ENCODE data around the gene IREB2. TPM values are rescaled to one million over a fixed set of nuclear protein-coding genes. Genes with fewer than 3 reads are reported as not detected.

IREB2 gene
- total and polyA plus RNA-seq, 10 donors = 8.6 to 92.6 (median 66.8) TPM

DNA sequence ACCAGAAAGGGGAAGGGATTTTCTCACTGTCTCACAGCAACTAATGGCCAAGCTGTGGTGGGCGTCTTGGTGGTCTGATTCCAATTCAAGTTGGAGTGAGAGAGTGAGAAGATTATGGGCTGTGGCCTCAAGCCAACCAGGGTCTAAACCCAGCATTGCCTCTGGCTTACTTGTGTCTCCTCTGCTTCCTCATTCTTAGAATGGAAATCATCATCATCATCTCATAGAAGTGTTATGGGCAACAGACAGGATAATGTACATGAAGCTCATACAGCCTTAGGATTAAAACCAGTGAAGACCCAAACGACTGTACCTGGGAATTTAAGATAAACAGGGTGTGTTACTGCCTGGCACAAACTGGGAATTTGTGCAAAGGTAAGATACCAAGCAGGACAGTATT lies 29.1 kb upstream of the IREB2 start:
- intact Hi-C loops (cut with DNase I; ENCODE audit: low total_unique reads) = no loop called here
- WGBS, 5 donors = 42 to 82% (median 72%) methylated on average over 2 of the region's 2 CpGs
- no peak overlapping the region for H3K27ac ChIP-seq
- no peaks in the 10 kb centered on the region for H3K4me1 ChIP-seq
- TF ChIP-seq, protein P1, sequence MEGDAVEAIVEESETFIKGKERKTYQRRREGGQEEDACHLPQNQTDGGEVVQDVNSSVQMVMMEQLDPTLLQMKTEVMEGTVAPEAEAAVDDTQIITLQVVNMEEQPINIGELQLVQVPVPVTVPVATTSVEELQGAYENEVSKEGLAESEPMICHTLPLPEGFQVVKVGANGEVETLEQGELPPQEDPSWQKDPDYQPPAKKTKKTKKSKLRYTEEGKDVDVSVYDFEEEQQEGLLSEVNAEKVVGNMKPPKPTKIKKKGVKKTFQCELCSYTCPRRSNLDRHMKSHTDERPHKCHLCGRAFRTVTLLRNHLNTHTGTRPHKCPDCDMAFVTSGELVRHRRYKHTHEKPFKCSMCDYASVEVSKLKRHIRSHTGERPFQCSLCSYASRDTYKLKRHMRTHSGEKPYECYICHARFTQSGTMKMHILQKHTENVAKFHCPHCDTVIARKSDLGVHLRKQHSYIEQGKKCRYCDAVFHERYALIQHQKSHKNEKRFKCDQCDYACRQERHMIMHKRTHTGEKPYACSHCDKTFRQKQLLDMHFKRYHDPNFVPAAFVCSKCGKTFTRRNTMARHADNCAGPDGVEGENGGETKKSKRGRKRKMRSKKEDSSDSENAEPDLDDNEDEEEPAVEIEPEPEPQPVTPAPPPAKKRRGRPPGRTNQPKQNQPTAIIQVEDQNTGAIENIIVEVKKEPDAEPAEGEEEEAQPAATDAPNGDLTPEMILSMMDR (IDR thresholded peaks at IDR 0.05 in 8 of 11, conservative IDR thresholded peaks at IDR 0.05 in 3 of 11) = no peak
- TF ChIP-seq POLR2AphosphoS5 (IDR thresholded peaks at IDR 0.05) = no peak
- TF ChIP-seq POLR2A (IDR thresholded peaks at IDR 0.05) = no peak
- no peaks in the 10 kb centered on the region for H3K36me3 ChIP-seq
- DNase-seq = no peak
- peaks cover 0 to 17% (median 0%) of the 10 kb centered on the region in 7 donors for H3K27me3 ChIP-seq (replicated peaks in 1 of 7)
- no peak overlapping the region for H3K4me3 ChIP-seq
- no peaks in the 10 kb centered on the region for H3K9me3 ChIP-seq

DNA sequence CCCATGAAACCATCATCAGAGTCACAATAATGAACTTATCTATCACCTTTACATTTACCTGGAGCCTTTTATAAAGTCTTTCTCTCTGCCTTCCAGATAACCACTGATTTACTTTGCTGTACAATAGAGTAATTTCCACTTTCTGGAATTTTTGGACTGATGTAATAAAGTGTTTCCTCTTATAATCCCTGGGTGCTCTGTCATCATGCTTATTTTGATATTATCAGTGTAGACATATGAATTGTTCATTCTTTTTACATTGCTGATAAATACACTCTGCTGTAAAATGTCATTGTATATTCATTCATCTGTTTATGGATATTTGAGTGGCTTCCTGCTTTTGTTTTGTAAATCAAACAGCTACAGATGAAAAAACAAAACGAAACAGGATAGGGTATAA lies 27.0 kb upstream of the IREB2 start:
- no peaks in the 10 kb centered on the region for H3K36me3 ChIP-seq
- no peak overlapping the region for H3K4me3 ChIP-seq
- WGBS, 5 donors = 45 to 69% (median 49%) methylated on average over 1 of the region's 1 CpG
- no peaks in the 10 kb centered on the region for H3K4me1 ChIP-seq
- H3K9me3 ChIP-seq = no peaks in the 10 kb centered on the region
- no peaks in the 10 kb centered on the region for H3K27me3 ChIP-seq (replicated peaks in 1 of 7)
- no peak for DNase-seq
- TF ChIP-seq POLR2A (IDR thresholded peaks at IDR 0.05) (no peak), POLR2AphosphoS5 (IDR thresholded peaks at IDR 0.05) (no peak)
- TF ChIP-seq, protein P1 (IDR thresholded peaks at IDR 0.05 in 8 of 11, conservative IDR thresholded peaks at IDR 0.05 in 3 of 11) = no peak
- intact Hi-C loops (cut with DNase I; ENCODE audit: low total_unique reads) = no loop called here
- H3K27ac ChIP-seq = no peak overlapping the region

DNA sequence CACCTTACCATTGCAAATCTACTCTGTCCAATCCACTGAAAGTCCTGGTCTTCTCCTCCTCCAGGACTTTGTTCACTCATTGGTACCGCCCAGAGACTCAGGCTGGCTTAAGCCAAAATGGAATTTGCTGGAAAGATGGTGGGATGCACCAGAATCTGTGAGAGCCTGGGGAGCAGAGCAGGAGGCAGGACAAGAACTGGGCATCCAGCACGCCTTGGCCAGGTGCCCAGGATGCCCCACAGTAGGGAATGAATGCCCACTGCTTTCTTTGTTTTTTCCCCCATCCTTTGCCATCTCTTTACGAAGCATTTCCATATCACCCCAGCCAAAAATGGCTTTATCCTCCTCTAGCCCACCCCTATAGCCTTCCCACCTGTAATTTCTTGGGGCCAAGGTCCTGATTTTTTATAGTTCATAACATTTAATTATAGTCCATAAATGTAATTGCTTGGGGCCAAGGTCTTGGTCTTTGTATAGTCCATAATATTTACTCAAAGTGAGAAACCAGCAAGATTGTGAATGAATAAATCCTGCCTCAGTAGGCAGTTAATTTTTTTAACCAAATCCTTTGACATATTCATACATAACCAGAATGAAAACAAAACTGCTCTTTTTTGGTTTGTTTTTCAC lies 23.3 kb upstream of the IREB2 start:
- H3K4me3 ChIP-seq = no peak overlapping the region
- no peaks in the 10 kb centered on the region for H3K36me3 ChIP-seq
- no peak for DNase-seq
- TF ChIP-seq, protein P1 (IDR thresholded peaks at IDR 0.05 in 8 of 11, conservative IDR thresholded peaks at IDR 0.05 in 3 of 11) = no peak
- TF ChIP-seq POLR2A (IDR thresholded peaks at IDR 0.05) (no peak), POLR2AphosphoS5 (IDR thresholded peaks at IDR 0.05) (no peak)
- intact Hi-C loops (cut with DNase I; ENCODE audit: low total_unique reads) = no loop called here
- no peak overlapping the region for H3K27ac ChIP-seq
- 80 to 92% (median 86%) methylated on average over 3 of the region's 3 CpGs for WGBS, 5 donors
- H3K4me1 ChIP-seq = no peaks in the 10 kb centered on the region
- H3K9me3 ChIP-seq = no peaks in the 10 kb centered on the region
- H3K27me3 ChIP-seq (replicated peaks in 1 of 7) = no peaks in the 10 kb centered on the region

DNA sequence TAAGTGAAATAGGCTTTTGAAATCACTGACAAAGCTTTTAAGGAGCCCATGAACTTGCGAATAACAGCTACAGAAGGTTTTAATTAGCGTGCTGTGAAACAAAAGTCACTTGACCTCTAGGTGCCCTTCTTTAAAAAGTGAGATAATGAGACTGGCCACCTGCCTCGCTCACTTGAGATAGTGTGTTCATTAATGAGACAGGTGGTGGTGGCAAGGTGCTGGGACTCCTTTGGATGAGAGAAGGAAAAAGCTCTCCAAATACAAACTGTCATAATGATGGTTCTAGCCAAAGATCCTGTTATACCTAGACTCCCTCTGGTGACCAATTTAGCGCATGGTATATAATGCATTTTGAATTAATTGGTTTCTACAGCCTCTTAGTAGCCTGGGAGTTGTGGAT lies 22.7 kb upstream of the IREB2 start:
- WGBS, 5 donors = 67 to 83% (median 77%) methylated on average over 4 of the region's 4 CpGs
- Histone ChIP-seq H3K4me3 (no peak overlapping the region), H3K4me1 (no peaks in the 10 kb centered on the region), H3K36me3 (no peaks in the 10 kb centered on the region), H3K27me3 (replicated peaks in 1 of 7) (no peaks in the 10 kb centered on the region), H3K27ac (no peak overlapping the region), H3K9me3 (no peaks in the 10 kb centered on the region)
- intact Hi-C loops (cut with DNase I; ENCODE audit: low total_unique reads) = no loop called here
- no peak for DNase-seq
- TF ChIP-seq POLR2AphosphoS5 (IDR thresholded peaks at IDR 0.05) (no peak), POLR2A (IDR thresholded peaks at IDR 0.05) (no peak)
- TF ChIP-seq, protein P1 (IDR thresholded peaks at IDR 0.05 in 8 of 11, conservative IDR thresholded peaks at IDR 0.05 in 3 of 11) = peak in 1 of 11 experiments; percentile 15

All from spleen (tissue), 11 donors.